Measurements from ENCODE around the gene PTCRA.

- no peak for TF ChIP-seq POLR2A (IDR thresholded peaks at IDR 0.05; ENCODE audit: low read length)
- no peak for TF ChIP-seq GATA1 (IDR thresholded peaks at IDR 0.05; ENCODE audit: low read depth, low read length)
Observed at GRCh38 chr6:42909835-42910234, 6.0 kb upstream of the PTCRA start.

Data from erythroblast (primary cell).